GM12892 (cell line): Measurements from ENCODE around the gene MAFG.

Experiments used
- POLR2A ChIP-seq: IDR thresholded peaks from 2 replicates; pipeline ENCODE4 v1.6.1; 2011; ENCODE audit warnings: low read depth, low read length, control low read depth
- POLR2AphosphoS5 ChIP-seq: IDR thresholded peaks from 2 replicates; pipeline ENCODE4 v1.6.1; 2011; ENCODE audit warnings: low read depth, low read length, control low read depth
- TAF1 ChIP-seq: IDR thresholded peaks from 2 replicates; pipeline ENCODE4 v1.6.1; 2011; ENCODE audit warnings: low read depth, mild to moderate bottlenecking, control low read depth, low read length, borderline replicate concordance

DNA sequence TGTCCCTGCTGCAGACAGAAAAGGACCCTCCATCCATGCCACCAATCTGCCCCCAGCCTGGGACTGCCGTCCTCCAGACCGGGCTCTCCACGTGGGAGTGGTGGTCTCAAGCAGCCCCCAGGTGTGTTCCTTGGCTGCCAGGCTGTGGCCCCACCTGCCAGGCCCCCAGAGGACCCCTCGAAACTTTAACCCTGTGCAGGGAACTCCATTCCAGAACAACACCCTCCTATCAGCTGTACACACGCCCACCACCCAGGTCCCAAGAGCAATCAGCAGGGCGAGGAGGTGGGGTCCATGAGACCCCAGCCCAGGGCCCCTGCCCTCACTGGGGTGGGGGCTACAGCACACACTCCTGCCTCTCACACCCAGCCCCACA, 8.2 kb upstream of the MAFG start:
- TF ChIP-seq TAF1 (no peak), POLR2A (no peak), POLR2AphosphoS5 (no peak)
